ENCODE data around the gene EXT2.

Gene EXT2

DNA sequence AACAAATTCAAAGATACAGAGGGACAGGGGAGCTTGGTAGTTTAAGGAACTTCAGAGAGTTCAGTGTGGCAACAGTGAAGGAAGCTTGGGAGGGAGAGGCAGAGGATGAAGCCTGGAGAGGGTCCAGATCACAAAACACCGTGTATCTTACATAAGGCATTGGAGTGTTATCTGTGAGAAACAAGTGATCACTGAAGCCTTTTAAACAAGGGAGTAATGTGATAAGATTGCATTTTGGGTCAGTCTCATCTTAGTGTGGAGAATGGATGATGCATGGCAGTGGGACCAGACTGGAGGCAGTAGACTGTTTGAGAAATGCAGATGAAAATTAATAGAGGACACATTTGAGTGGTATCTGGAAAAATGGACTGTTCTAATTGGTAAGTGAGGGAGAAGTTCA, 79.4 kb downstream of the EXT2 start:
- DNase-seq = no peak

DNA sequence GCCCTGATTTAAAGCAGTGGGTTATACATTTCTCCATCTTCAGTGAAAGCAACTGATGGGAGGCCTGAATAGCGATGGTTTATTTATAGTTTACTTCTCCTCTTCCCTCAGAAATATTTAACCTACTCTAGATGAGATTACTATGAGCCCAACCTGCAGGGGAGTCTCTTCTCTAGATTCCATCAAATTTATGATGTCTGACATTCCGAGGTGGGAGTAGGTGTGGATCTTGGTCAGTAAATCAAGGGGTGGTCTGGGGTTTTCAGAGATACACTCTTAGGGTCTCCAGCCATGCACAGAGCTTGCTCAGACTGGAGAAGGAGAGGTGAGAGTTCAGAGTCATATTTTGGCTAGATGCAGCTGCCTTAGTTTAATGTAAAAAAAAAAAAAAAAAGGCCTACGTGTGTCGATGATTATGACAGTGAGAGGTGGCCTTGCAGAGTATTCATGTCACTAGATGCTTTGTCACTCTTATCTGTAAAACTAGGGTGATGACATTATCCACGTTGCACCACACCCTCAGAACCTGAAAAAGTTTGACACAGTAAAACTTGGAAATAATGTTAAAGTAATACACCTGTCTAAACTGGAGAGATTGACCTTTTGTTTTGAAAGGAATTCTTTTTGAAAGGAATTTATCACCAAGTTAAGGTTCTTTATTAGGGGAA, 81.2 kb downstream of the EXT2 start:
- no peak for DNase-seq

DNA sequence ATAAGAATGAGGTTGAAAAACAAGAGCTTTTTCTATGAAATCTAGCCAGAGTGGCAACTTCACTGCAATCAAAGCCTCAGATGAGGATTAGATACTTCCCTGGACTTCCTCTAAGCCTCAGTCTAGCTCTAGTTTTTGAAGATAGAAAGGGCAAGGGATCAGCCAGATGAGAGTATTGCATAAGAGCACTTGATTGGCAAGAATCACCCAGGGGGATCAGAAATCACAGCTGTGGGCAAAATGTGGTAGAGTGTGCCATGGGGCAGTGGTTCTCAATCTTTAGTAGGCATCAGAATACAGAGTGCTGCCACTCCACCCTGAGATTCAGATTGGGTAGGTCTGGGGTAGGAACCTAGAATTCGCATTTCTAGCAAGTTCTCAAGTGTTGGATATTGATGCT, 82.4 kb downstream of the EXT2 start:
- DNase-seq = no peak

DNA sequence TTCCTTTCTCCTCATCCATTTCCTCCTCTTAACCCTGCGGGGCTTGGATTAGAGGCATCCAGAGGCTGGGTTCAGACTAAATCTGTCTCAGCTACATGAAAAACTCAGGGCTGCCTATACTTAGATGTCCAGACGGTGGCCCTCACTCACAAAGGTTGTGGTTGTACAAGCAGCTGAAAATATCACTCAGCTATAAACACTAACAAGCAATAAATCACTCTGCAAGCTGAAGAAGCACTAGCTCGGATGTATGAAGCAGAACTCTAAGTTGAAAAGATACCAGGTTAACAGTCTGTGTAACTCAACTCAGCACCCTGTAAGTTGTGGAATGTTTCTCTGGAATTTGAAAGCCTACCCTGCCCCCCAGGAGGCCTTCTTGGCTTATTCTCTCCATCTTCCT, 82.9 kb downstream of the EXT2 start:
- DNase-seq = no peak

DNA sequence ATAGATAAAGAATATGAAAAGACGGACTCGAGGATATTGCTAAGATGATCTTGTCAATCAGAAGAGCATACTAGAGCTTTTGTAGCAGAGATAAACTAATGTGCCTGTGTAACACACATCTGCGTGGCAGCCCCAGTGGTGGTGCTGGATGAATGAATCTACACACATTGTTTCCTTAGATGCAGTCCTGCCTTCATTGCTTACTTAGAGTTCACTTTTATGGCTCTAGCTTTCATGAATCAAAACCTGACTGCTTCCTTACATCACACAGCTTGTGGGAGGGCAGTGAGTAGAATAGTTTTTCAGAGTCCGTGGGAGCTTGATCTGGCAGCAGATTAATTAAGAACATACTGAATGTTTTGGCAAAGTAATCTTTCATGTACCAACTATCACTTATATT, 83.7 kb downstream of the EXT2 start:
- no peak for DNase-seq

DNA sequence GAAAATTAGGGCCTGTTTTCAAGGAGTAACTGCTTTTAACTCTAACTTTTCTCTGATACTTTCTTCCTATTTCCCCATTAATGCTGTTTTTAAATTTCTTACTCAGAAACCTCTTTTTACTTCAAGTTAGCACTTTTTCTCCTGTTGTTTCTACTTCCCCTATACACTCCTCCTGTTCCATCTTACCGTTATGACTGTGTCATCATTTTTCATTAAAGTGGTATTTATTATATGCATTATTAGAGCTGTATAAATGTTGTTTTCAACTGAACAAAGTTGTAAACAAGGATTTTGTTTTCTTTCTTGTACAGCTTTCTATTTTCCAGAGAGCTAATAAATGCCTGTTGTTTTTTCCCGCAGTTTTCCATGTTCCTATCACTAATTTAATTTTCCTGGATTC, 84.6 kb downstream of the EXT2 start:
- DNase-seq = no peak

DNA sequence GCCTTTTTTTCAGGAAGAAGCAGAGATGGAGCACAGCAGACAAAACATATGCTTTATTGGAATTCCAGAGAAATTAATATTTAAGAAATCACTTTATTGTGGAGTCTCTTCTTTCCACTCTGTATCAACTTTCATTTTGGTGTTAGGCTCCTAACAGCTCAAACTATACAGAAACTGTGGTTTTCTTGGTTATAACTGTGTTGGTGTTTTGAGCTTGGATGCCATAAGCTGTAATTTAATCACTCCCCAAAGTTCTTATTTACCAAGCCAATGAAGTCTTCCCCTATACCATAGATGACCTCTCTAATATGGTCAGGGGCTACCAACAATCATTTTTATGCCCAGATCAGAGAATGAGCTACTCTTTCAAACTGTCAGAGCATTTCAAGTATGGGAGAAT, 90.0 kb downstream of the EXT2 start:
- DNase-seq = no peak

DNA sequence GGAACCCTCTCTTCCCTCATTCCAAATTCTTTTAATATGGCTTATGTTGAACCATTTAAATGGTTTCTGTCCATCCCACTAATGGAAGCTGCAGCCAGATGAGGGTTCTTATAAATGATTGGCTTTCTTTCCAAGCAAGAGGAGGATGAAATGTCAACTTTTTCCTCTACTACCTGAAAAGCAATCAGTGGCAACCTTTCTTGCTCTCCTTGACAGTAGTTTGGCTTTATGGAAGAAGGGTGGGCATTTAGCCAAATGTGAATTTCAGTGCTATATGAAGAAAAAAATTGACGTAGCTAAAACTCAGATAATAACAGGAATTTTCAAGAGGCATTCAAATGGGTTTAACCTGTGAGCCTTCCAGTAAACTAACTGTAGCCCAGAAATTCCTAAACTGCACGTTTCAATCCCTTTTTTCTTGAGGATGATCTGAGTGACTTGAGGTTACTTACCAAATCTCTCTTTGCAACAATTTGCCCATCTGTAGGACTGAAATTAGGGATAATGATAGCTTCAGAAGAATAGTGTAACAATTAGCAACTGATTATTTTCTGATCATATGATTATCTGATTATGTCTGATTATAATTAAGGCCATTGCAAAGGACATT, 90.9 kb downstream of the EXT2 start:
- DNase-seq = no peak

DNA sequence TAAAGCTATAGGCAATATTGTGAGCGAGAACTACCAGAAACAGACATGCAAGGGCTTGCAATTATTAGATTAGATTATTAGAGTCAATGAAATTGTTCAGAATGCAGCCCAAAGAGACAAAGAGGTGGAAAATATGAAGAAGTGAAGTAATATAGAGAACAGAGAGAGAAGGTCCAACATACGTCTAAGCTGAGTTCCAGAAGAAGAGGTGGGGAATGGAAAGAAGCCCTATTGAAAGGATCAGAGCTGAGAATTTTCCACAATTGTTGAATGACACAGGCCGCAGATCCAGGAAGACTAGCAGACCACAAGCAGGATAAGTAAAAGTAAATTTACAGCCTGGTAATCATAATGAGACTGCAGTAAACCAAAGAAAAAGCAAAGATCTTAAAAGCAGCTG, 93.2 kb downstream of the EXT2 start:
- DNase-seq = no peak

DNA sequence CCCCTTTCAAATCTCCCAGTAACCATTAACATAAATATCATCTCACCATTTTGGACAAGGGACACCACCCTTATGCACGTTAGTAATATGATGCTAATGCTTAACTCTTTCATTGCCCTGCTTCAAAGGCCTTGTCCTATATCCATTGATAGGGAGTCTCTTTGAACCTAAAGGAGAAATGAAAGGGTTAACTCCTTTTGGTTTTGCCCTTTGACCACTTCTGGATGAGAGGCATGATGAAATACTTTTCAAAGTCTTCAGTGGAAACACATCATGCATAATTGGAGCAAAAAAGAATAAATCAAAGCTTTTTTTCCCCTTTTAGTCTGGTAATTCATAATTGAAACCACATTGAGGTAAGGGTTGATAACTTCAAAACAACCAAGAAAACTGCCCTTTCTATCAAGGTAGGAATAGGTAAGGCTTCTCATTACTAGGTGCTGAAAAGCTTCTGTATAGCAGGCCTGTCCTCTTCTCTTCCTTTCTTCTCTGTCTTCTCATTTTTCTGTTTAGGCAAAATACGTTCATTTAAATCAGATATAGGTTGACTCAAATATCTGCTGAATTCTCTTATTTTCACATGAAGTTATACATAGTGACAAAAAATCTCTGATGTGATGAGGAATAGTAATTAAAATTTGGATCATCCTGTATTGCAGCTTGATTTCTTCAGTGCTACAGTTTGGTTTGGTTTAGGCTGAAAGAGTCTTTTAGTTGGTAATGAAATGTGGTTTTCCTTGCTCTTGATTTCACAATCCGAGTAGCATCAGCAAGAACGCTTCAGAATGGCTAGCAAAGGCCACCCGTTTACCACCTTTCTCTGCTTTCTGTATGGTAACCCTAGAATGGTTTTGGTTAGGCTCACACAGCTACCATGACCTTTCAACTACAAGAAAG, 94.8 kb downstream of the EXT2 start:
- no peak for DNase-seq

DNA sequence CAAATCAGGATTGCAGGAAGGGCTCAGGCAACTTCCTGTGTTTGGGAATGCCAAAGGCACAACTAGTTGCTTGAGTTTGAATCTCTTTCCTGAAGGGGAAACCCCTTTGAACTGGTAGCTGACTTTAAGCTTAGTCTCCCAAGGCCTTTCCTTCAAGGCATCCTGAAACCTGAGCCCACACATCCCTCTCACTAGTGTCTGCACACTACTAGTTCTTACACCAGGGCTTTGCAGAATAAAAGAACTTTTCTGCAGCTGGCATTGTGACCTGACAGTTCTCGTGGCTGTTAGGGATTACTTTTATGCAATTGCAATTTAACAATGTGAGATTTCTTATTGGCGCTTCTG, 95.4 kb downstream of the EXT2 start:
- DNase-seq = no peak

DNA sequence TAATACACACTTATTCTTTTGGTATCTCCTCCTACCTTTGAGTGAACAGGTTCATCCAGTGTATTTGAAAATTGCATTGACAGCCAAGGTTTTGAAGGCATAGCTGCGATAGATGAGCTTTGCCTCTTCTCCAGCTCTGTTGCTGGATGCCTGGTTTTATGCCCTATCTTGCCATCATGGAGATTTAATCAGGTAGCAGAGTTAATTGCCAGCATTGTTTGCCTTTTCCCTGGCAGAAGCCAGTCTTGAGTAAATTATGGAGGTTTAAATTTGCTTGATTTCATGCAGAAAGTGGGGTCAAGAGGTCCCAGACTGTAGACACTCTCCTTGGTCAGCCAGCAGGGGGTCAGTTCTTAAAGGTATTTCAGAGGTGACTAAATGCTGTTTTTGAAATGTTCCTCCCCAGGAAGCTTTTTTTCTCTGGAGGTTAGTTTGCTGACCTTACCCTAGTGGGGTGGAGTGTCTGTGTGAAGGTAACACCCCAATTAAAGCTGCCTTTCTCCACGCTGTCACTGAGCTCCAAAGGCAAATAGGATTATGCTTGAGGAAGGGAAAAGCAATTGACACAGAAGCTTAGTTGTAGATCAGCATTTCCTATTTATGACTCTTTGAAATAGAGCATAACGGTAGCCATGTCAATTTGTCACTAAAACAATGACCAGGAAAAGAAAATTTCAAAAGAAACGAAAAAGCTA, 96.0 kb downstream of the EXT2 start:
- DNase-seq = no peak

DNA sequence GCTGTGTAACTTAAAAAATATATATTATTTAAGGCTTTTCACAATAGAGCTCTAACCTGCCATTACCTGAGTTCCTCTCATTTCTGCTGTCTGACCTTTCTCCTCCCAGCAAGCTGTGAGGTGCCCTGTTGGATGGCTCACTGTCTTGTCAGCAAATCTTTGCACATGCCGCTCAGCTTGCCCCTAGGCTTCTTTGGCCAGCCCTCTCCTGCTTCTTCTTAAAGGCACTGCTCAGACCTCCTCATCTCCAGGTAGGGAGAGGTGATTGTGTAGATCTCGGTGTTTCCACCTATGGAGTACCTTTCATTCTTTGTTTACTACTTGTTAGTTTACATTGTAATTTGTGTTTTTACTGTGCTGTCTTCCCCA, 96.5 kb downstream of the EXT2 start:
- DNase-seq = no peak

DNA sequence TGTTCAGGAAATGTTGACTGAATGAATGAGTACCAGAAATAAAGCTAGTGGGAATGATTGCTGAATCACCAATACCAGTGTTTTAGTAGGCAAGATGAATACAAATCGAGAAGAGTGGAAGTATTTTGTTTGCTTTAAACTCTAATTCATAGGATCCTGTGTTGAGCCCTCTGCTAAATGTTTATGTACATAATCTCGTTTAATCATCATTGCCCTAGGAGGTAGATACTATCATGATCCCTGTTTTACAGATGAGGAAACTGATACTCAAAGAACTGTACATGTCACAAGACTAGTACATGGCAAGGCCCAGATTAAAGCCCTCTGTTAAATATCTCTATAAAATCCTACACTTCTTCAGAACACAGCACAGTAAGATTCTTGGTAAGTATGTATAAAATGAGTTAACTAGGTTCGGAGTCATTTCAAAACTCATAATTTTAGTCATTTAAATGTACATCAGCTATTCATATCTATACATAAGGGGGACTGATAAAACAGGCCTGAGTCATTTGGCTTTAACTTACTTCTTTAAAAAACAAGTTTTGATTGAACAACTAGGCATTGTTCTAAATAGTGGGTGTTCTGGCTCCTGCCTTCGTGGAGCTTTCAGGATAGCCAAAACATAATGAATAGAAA, 97.1 kb downstream of the EXT2 start:
- no peak for DNase-seq

DNA sequence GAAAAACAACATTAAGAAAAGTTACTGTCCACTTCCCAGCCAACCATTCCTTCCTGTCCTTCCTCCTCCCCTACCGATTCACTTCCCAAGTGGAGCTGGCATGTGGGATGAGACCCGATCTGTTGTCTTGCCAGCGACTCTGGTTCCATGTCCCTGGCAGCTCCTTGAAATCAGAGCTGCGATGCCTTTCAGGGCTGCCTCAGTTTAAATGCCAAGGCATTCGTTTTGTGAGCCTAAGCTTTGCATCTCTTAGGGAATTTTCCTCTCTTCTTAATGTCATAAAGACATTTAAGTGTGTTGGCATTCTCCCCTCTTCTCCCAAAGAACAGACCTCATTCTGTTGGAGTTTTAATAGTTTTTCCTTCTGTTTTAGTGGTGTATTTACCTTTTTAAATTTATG, 98.4 kb downstream of the EXT2 start:
- no peak for DNase-seq

DNA sequence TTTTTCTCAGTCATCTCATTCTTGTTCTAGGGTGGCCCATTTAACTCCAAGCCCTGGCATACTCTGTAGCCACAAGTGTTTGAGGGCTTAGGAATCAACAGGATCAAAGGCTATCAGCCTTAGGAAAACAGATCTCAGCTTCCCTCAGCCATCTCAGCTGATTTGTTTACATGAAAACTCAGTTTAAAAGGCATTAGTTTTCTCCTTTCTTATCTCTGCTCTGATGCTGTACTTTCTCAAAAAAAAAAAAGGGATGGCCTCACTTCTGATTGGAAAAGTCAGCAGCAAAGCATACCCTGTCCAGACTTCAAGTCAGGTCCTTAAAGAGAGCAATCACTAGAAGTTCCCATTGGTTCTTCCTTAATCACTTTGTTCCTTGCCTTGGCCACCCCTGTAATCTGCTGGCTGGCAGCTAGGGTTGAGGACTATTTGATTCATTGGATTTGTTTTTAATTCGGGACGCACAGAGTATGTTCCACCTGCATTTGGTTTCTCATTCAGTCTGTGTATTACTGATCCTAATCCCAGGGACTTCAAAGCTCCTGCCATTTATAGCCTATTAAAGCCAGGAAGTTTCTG, 102.8 kb downstream of the EXT2 start:
- no peak for DNase-seq

DNA sequence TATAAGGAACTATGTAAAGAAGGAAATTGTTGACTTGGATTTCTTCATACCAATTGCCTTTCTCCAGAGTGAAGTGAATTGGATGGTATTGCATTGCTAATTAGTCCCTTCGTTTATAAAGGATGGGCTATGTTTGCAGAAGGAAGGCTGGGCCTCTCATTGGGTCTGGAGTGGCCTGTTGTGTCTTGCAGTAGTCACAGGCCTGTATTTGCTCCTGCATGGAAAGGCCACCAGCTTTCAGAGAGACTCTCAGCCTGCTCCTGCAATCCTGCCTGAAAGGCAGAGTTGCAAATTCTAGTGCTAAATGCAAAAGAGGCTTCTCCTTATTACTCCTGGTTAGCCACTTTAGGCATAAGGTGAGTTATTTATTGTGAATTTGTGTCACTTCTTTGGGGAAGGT, 103.8 kb downstream of the EXT2 start:
- DNase-seq = no peak

DNA sequence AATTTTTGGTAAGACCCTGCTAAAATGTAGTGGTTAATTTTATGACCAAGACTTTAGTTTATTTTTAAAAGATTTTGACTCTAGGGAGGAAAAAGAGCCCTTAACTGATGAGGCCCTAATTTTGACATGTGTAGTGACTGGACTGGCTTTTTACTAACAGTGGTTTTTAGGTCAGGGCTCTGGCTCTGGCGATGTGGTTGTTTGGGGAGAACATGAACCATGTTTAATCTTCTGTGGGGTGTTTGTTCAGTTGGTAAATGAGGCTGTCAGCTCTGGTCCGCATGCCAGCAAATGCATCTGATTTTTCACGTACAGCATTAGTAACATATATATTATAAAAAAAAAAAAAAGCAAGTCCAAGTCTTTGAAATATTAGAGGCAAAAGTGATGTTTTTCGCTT, 104.3 kb downstream of the EXT2 start:
- DNase-seq = no peak

DNA sequence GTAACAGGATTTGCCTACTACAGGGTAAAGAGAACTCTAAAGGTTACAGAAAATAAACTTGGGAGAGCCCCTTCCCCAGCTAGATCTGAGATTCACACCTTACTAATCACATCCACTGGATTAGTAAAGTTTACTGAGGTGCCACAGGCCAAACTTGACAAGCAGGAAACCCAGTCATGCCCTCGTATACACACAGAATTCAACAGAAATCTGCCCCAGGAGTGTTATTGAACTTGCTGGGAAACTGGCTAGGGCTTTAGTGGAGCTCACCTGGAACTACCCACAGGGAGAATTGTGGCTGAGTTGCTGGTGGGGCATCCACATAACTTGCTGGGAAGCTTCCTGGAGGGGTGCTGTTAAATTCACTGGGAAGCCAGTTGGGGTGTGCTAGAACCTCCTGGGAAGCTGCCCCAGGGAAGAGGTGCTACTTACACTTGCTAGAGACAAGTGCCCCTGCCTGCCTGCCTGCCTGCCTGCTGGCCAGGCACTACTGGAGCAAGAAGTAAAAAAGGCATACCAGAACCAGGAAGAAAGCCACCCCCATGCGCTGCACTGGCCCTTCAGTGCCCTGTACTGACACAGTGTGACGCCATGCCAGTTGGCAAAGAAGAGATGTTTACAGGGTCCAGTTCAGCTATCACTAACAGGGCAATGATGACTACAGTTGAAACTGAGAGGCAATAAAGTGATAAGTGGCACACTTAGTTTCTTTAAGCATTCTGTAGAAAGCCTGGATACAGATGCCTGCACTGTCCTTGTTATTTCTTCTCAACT, 108.0 kb downstream of the EXT2 start:
- DNase-seq = no peak

DNA sequence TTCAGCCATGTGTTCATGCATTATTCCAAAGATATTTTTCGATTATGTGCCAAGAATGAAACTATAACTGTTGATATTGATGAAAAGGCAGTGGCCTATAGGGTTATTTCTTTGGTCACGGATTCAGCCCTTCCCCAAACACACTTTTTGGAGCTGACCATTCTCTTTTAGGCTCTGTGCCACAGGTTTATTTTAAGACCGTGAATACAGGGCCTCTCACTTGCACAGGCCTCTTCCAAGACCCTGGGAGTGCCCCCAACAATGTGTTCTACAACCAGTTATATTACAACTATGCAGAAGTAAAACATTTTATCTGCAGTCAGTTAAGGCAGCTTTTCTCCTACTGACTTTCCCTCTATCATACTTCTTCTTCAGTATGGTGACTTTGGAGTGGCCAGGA, 109.9 kb downstream of the EXT2 start:
- DNase-seq = no peak

DNA sequence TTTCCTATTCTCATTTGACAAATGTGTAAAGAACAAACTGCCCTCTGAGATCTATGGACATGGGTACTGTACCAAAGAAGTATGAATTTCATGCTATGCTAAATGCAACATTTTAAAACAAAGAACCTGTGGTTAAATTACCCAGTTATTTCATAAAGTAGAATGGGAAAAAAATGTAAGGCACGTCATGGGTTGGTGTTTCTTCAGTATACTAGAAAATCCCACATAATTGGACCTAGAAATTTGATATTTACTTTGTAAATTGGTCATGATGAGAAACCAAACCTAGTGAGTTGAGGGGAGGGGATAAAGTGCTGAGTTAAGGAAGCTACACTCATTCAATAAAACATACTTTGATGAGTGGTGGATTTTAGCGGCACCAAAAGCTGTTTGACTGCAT, 110.4 kb downstream of the EXT2 start:
- no peak for DNase-seq

DNA sequence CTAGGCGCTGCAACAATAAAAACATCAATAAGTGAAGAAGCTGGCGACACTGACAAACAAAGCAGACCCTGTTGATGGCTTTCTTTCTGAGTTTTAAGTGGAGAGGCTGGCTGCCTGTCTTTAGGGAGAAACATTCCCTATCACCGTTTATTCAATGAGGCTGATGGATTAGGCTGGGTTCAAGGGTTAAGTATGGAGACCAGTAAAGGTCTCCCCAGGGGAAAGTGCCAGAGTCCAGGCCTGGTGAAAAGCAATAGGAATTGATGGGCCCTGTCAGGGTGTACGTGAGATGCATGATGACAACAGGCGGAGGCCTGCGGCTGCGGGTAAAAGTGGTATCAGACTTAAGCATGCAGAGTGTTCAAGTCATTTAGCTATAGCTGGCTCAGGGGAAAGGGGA, 111.8 kb downstream of the EXT2 start:
- no peak for DNase-seq

Measured in amniotic stem cell (primary cell).